Stimulated activated naive B cell treated with anti-CD40 and anti-IgM and Interleukin-4, amounts not matched to agents 10 μg/mL and 1 μg/mL and 100 μg/mL, for 72 hours (primary cell): ENCODE data around the gene MFN1.

ENCODE experiments used
- ATAC-seq, 2 donors: fragments of 150-1000 bp; cut with Tn5 transposase; replicated peaks; 2 replicates each; pipeline ENCODE4 v1.10.0; 2021; ENCODE audit warnings: moderate library complexity in 1 of 2
- DNase-seq: peaks from one replicate; pipeline ENCODE4 v3.0.0; 2021
- H3K27ac Mint-ChIP-seq: one replicate; pipeline ENCODE4 v1.8.0; 2022; ENCODE audit warnings: mild to moderate bottlenecking, mixed read lengths
- H3K27me3 Mint-ChIP-seq, 2 donors: one replicate each; pipeline ENCODE4 v1.8.0; 2022; ENCODE audit warnings: mixed read lengths in 2 of 2
- H3K36me3 Mint-ChIP-seq, 2 donors: one replicate each; pipeline ENCODE4 v1.8.0; 2022; ENCODE audit warnings: mixed read lengths in 2 of 2, mild to moderate bottlenecking in 1 of 2
- H3K4me1 Mint-ChIP-seq, 2 donors: one replicate each; pipeline ENCODE4 v1.8.0; 2022; ENCODE audit warnings: mixed read lengths in 2 of 2, mild to moderate bottlenecking in 1 of 2
- H3K4me3 Mint-ChIP-seq, 2 donors: one replicate each; pipeline ENCODE4 v1.8.0; 2022; ENCODE audit warnings: mild to moderate bottlenecking in 2 of 2, mixed read lengths in 2 of 2, moderate library complexity in 1 of 2
- H3K9me3 Mint-ChIP-seq, 2 donors: one replicate each; pipeline ENCODE4 v1.8.0; 2022; ENCODE audit warnings: mixed read lengths in 2 of 2, mild to moderate bottlenecking in 1 of 2

The MFN1 gene

DNA sequence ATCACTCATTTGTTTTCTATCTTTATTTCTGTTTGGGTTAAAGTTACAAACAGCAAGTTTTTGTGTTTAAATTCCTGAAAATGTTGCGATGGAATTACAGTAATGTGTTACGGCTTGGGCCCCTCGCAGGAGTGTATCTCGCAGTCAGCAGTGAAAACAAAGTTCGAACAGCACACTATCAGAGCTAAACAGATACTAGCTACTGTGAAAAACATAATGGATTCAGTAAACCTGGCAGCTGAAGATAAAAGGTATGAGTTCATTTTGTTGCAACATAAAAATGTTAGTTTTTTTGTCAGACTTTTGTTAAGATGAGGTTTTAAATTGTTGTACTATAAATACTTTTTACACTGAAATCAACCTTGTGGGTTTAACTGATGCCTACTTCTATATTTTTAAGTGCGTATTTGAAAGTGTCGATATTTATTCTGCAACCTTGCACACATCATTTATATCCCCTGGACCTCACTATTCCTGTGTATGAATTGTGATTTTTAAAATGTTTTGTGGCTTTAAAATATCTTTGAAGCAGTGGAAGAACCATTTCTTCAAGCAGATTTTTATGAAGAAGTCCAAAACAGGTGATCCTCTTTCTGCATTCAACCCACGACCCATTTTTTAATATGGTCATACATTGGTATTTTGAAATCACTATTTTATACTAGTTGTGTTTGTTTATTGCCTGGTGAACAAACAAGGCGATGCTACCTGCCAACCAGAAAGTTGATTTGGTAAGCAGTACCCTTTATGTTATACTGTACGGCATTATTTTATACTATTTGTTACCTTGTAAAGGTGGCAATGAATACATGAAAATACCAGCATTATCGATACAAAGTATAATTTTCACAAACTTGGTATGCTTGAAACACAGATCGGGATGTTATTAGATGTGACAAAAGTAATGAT, 27.8 kb downstream of the MFN1 start:
- Mint-ChIP-seq H3K4me3 (no peak overlapping the region), H3K36me3 (peaks cover 22 to 31% of the 10 kb centered on the region in 2 donors), H3K27ac (no peak overlapping the region), H3K27me3 (no peaks in the 10 kb centered on the region), H3K4me1 (no peaks in the 10 kb centered on the region), H3K9me3 (no peaks in the 10 kb centered on the region)
- DNase-seq (no peak), ATAC-seq (no peak)

DNA sequence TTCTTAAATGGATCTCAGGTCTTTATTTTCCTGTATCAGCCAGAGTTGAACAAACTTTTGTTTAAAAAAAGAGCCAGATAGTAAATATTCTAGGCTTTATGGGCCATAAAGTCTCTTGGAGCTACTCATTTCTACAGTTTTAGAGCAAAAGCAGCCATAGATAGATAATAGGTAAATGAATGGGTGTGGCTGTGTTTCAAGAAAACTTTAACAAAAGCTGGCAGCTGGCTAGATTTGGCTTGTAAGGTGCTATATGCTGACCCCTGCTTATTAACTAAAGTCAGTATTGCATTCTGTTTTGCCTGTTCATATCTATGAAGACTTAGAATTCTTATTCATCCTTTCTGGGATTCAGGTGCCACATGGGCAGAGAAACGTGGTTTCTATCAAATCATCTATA, 29.0 kb downstream of the MFN1 start:
- Mint-ChIP-seq H3K27ac (no peak overlapping the region), H3K27me3 (no peaks in the 10 kb centered on the region), H3K9me3 (no peaks in the 10 kb centered on the region), H3K4me1 (no peaks in the 10 kb centered on the region), H3K4me3 (no peak overlapping the region), H3K36me3 (peaks cover 25 to 32% of the 10 kb centered on the region in 2 donors)
- ATAC-seq (no peak), DNase-seq (no peak)

DNA sequence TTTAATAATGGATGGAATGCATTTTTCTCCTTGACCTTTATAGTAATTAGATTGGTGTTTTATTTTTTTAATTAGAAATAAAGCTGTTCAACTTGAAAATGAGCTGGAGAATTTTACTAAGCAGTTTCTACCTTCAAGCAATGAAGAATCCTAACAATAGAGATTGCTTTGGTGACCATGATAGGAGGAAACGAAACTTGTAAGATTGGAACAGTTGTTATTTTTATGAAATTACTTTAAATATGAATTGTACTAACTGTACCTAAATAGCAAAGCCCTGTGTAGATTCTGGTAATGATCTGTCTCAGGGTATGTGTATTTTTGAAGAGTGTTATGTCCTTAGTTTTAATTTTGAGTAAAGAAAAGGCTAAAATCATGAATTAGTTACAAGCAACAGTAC, 44.4 kb downstream of the MFN1 start:
- H3K4me1 Mint-ChIP-seq: peaks cover 0 to 2% of the 10 kb centered on the region in 2 donors
- DNase-seq (no peak), ATAC-seq (no peak)
- peaks cover 14 to 23% of the 10 kb centered on the region in 2 donors for H3K36me3 Mint-ChIP-seq
- H3K27ac Mint-ChIP-seq: peak overlapping the region; percentile 37
- no peak overlapping the region for H3K4me3 Mint-ChIP-seq
- H3K27me3 Mint-ChIP-seq: no peaks in the 10 kb centered on the region
- no peaks in the 10 kb centered on the region for H3K9me3 Mint-ChIP-seq

DNA sequence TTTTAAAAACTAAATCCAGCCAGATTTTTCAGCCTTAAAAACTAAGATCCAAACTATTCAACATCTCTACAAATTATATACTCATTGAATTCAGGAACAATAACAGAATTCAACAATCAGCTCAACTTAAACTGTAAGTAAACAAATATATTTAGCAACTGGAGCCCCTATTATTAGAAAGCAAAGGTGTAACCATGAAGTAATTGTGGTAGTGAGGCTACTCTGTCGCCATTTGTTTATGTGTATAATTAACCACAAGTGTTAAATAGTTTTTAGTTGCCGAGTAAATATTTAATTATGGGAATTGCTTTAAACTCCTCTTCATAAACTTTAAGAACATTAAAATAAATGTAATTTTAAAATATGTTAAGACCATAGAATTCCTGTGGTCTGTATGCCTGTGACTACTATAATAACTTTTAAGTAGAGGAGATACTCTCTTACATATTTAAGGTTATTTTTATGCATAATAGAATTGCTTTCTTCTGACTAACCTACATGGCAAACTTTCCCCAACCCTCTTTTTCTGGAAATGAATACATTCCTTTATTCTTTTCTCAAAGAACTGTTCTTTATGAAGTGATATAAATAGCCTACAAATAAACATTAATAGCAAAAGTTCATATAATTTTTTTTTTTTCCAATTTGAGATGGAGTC, 51.2 kb downstream of the MFN1 start:
- Mint-ChIP-seq H3K9me3 (no peaks in the 10 kb centered on the region), H3K4me1 (no peaks in the 10 kb centered on the region), H3K27ac (no peak overlapping the region), H3K36me3 (peaks cover 8 to 38% of the 10 kb centered on the region in 2 donors), H3K4me3 (no peak overlapping the region), H3K27me3 (no peaks in the 10 kb centered on the region)
- ATAC-seq (no peak), DNase-seq (no peak)

DNA sequence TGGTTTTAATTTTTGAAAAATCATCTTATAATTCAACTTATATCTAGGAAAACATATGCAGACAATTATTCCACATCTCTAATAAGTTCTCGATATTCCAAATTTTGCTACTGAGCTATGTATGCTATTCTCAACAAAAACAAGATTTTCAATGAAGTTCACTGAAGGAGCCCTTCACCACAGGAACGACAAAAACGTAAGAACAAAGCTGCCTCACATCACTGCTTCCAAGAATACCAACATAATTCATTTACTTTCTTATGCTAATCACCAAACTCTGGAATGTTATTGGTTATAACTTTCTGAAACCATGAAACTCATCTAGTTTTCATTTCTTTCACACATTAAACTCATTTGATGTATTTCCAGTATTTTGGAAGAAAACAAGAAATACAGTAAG, 54.1 kb downstream of the MFN1 start:
- Mint-ChIP-seq H3K27ac (no peak overlapping the region), H3K4me1 (no peaks in the 10 kb centered on the region), H3K36me3 (peaks cover 6 to 45% of the 10 kb centered on the region in 2 donors), H3K4me3 (no peak overlapping the region), H3K27me3 (no peaks in the 10 kb centered on the region), H3K9me3 (no peaks in the 10 kb centered on the region)
- DNase-seq (no peak), ATAC-seq (no peak)

DNA sequence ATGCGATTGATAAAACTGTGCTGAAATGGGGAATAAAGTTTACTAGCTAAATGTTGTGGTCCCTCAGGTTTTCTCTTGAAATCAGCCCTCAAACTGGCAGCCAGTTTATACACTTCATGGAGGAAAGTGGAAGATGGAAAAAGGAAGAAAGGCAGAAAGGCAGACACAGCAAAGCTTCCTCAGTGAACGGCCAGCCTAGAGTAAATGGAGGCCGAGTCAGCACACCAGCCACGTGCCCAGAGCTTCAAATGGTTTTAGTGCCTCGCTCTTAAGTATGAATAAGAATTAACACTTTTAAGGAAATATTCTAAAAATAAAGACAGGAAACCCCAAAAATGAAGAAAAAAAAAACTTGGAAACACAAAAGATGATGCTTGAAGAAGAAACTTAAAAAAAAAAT, 55.5 kb downstream of the MFN1 start:
- Mint-ChIP-seq H3K4me3 (no peak overlapping the region), H3K4me1 (no peaks in the 10 kb centered on the region), H3K36me3 (peaks cover 6 to 35% of the 10 kb centered on the region in 2 donors), H3K27me3 (no peaks in the 10 kb centered on the region), H3K9me3 (no peaks in the 10 kb centered on the region), H3K27ac (peak overlapping the region; percentile 62)
- no peak for DNase-seq
- no peak for ATAC-seq

DNA sequence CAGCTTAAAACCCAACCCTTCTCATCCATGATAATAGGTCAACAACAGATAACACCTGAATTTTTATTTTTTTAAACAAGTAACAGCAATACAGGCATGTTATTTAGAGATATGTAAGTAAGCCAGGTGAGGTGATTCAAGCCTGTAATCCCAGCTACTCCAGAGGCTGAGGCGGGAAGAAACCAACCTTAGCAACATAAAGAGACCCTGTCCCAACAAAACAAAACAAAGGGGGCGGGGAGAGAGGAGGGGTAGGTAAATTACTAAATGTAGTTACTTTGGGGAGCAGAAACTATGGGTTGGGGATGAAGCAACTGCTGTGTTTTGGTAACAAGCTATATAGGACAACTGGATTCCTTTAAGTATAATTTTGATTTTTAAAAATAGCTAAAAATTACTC, 56.8 kb downstream of the MFN1 start:
- H3K27ac Mint-ChIP-seq: peak overlapping the region; percentile 56
- H3K9me3 Mint-ChIP-seq: no peaks in the 10 kb centered on the region
- no peaks in the 10 kb centered on the region for H3K4me1 Mint-ChIP-seq
- H3K36me3 Mint-ChIP-seq: peaks cover 9 to 44% of the 10 kb centered on the region in 2 donors
- ATAC-seq (no peak), DNase-seq (no peak)
- no peaks in the 10 kb centered on the region for H3K27me3 Mint-ChIP-seq
- no peak overlapping the region for H3K4me3 Mint-ChIP-seq

DNA sequence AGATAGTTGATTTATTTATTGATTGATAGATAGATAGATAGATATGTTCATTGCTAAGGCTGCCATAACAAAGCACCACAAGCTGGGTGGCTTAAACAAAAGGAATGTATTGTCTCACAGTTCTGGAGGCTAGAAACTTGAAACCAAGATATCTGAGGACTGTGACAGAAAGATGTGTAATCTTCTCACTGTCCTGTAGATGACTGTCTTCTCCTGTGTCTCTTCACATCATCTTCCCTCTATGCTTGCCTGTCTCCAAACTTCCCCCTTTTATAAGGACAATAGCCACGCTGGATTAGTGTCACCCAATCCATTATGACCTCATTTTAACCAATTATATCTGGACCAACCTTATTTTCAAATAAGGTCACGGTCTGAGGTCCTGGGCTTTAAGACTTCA, 62.8 kb downstream of the MFN1 start:
- Mint-ChIP-seq H3K4me3 (no peak overlapping the region), H3K27me3 (no peaks in the 10 kb centered on the region), H3K36me3 (peaks cover 21 to 26% of the 10 kb centered on the region in 2 donors), H3K9me3 (no peaks in the 10 kb centered on the region), H3K27ac (no peak overlapping the region), H3K4me1 (no peaks in the 10 kb centered on the region)
- ATAC-seq (peak; percentile 25 to 41), DNase-seq (no peak)

DNA sequence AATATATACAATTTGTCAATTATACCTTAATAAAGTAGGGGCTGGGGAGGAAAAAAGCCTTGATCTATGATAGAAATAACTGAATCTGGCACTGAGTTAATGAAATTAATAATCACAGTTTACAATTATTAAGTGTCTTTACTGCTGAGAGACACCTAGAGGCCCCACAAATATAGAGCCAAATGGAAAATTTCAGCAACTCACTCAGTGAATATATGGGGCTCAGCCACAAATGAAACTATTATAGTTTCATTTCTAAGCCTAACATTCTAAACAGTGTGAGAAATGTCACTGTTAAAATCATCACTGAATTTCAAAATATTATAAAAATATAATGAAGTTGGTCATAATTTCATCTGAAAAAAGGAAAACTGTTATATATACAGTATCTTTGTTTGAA, 63.5 kb downstream of the MFN1 start:
- Mint-ChIP-seq H3K27ac (no peak overlapping the region), H3K27me3 (no peaks in the 10 kb centered on the region), H3K4me1 (no peaks in the 10 kb centered on the region), H3K9me3 (no peaks in the 10 kb centered on the region), H3K4me3 (no peak overlapping the region), H3K36me3 (peaks cover 22 to 29% of the 10 kb centered on the region in 2 donors)
- DNase-seq: no peak
- no peak for ATAC-seq

DNA sequence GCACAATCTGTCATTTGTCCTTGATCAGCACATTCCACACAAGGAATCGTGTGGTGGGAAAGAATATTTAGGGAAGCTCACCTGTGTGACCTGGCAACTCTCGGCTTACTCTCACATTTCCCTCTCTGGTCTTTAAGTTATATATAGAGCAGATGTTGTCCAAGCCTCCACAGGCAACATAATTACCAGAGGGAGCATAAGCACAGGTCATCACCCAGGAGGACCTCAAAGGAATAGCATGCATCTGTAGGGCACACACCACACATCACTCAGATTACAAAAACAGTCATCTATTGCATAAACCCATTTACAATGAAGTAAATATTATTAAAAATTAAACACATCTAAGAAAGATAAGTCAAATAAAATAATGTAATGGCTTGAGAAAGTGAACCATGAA, 67.3 kb downstream of the MFN1 start:
- H3K27ac Mint-ChIP-seq: no peak overlapping the region
- no peak overlapping the region for H3K4me3 Mint-ChIP-seq
- H3K27me3 Mint-ChIP-seq: no peaks in the 10 kb centered on the region
- ATAC-seq: no peak
- peaks cover 25 to 35% of the 10 kb centered on the region in 2 donors for H3K36me3 Mint-ChIP-seq
- no peaks in the 10 kb centered on the region for H3K9me3 Mint-ChIP-seq
- H3K4me1 Mint-ChIP-seq: no peaks in the 10 kb centered on the region
- no peak for DNase-seq

DNA sequence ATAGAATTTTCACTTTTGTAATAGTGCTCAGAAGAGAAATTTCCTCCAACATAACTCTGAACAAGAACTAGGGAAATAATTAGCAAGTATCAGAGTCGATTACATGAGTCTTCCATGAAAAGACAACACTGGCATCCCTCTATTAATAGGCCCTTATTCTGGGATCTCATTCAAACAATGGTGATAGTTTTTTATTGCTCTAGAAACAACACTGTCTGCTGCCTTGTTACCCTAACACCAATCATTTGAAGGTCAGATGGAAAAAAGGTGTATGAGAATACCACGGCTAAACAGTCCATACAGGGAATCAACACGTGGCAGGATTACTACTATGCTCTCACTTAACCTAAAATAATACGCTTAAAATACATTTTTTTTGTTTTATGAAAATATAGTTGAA, 67.9 kb downstream of the MFN1 start:
- no peaks in the 10 kb centered on the region for H3K27me3 Mint-ChIP-seq
- H3K36me3 Mint-ChIP-seq: peaks cover 22 to 32% of the 10 kb centered on the region in 2 donors
- DNase-seq (no peak), ATAC-seq (no peak)
- no peak overlapping the region for H3K4me3 Mint-ChIP-seq
- no peaks in the 10 kb centered on the region for H3K4me1 Mint-ChIP-seq
- H3K27ac Mint-ChIP-seq: no peak overlapping the region
- no peaks in the 10 kb centered on the region for H3K9me3 Mint-ChIP-seq

DNA sequence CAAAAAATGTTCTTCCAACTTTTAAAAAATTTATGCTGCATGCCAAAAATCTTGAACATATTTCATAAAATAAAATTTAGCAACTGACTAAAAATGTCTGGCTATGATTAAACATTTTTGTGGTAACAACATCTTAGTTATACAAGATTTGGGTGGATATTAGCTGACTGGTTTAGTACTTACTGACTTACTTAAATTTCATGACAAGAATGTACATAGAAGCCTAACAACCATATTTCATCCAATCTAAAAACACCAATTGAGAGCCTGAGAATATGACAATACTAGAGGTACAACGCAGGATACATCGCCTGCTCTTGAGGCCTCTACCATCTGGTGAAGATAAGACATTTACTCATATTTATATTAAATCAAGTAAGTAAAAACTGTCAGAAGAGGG, 69.2 kb downstream of the MFN1 start:
- Mint-ChIP-seq H3K9me3 (no peaks in the 10 kb centered on the region), H3K4me1 (no peaks in the 10 kb centered on the region), H3K27ac (no peak overlapping the region), H3K4me3 (no peak overlapping the region), H3K36me3 (peaks cover 20 to 32% of the 10 kb centered on the region in 2 donors), H3K27me3 (no peaks in the 10 kb centered on the region)
- no peak for ATAC-seq
- DNase-seq: no peak

DNA sequence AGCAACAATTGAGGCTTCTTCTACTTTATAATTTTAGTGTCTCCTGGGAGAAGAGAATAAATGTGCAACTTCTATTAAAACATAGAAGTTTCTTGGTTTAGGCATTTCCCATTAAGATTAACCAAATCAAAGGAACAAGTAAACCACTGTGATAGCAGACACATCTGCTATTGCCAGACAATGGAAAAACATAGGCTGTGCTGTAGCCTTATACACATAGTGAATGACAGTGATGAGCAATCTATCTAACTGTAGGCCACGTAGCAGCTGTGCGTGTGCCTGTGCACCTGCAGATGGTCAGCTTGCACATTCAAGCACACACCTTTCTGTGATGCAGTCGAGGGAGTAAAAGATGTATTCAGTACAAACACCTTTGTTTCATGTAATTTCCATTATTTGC, 71.1 kb downstream of the MFN1 start:
- Mint-ChIP-seq H3K4me3 (no peak overlapping the region), H3K27ac (no peak overlapping the region), H3K27me3 (no peaks in the 10 kb centered on the region), H3K9me3 (no peaks in the 10 kb centered on the region), H3K4me1 (peaks cover 0 to 8% of the 10 kb centered on the region in 2 donors), H3K36me3 (peaks cover 13 to 26% of the 10 kb centered on the region in 2 donors)
- no peak for DNase-seq
- no peak for ATAC-seq

DNA sequence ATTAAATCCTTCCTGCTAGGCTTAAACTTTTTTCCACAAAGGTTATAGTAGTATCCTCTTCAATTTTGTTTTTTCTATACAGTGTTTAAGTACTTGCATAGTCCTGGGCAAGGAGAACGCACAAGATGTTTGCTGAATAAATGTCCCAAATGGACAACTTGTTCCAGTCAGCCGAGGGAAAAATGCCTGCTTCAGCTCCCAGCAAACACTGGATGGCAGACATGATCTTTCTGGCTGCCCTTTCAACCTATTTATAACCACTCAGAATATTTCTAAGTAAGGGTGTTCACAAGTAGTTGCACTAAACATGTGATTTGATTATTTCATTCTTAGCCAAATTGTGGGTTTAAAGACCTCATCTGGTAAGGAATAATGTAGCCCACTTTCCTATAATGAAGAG, 74.0 kb downstream of the MFN1 start:
- Mint-ChIP-seq H3K4me1 (peaks cover 0 to 20% of the 10 kb centered on the region in 2 donors), H3K27me3 (no peaks in the 10 kb centered on the region), H3K9me3 (no peaks in the 10 kb centered on the region), H3K36me3 (peaks cover 27 to 39% of the 10 kb centered on the region in 2 donors), H3K4me3 (no peak overlapping the region), H3K27ac (no peak overlapping the region)
- ATAC-seq (peak; percentile 33 to 45), DNase-seq (no peak)

DNA sequence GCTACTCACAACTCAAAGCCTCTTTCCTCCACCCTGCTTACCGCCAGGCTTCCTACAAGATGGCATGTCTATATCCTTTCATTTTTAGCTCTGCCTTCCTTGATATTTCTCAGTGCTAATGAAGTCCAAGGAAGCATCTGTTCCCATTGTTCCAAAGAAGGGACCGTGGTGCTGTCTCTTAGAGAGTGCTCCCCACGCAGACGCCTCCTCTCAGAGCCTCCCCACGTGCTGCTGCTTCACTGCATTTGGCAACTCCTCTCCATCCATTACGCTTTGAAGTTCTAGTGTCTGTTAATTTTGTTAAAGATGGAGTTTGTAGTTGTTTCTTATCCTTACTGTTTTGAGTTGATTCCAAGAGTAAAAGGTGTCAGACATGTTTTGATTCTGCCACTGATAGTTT, 77.6 kb downstream of the MFN1 start:
- no peaks in the 10 kb centered on the region for H3K9me3 Mint-ChIP-seq
- no peaks in the 10 kb centered on the region for H3K27me3 Mint-ChIP-seq
- peaks cover 34 to 41% of the 10 kb centered on the region in 2 donors for H3K36me3 Mint-ChIP-seq
- H3K4me1 Mint-ChIP-seq: peaks cover 15 to 50% of the 10 kb centered on the region in 2 donors
- DNase-seq: no peak
- no peak for ATAC-seq
- peak overlapping the region; percentile 75 for H3K27ac Mint-ChIP-seq
- no peak overlapping the region for H3K4me3 Mint-ChIP-seq
